HEK293 (cell line): Measurements from ENCODE around the gene ZFP62.

ENCODE experiments used
- CTCF ChIA-PET: fragments of 350-600 bp; formaldehyde crosslinking; extraction: SDS; loops from one replicate; lab custom pipeline; 2021; ENCODE audit warnings: antibody characterized with exemption; lab: Yijun Ruan, JAX
- POLR2A ChIA-PET: fragments of 300-600 bp; formaldehyde crosslinking; extraction: SDS; loops from one replicate; lab custom pipeline; 2020; ENCODE audit warnings: antibody characterized with exemption, inconsistent platforms; lab: Yijun Ruan, JAX
- H3K27ac ChIP-seq: fragments of 200-500 bp; sonication (Bioruptor generic); 2 replicates; pipeline ENCODE4 v1.5.1; 2014; ENCODE audit warnings: low read depth, low read length, control low read depth, inconsistent platforms; ENCODE audit errors: extremely low read depth
- H3K36me3 ChIP-seq, 2 experiments: fragments of 200-500 bp in 1 of 2; sonication (Bioruptor generic) in 1 of 2; 1 replicate in 1 of 2; 2 replicates in 1 of 2; pipeline ENCODE4 v1.5.1; 2014 to 2017; ENCODE audit warnings: inconsistent platforms in 2 of 2, low read length in 2 of 2; ENCODE audit not compliant: control insufficient read depth in 2 of 2, insufficient read depth in 1 of 2
- H3K4me1 ChIP-seq: fragments of 200-500 bp; sonication (Bioruptor generic); 2 replicates; pipeline ENCODE4 v1.5.1; 2014; ENCODE audit warnings: mild to moderate bottlenecking, low read length, inconsistent platforms; ENCODE audit not compliant: control insufficient read depth, insufficient read depth
- H3K4me3 ChIP-seq: 2 replicates; pipeline ENCODE4 v1.5.1; 2011; ENCODE audit warnings: low read depth, mild to moderate bottlenecking, control low read depth, low read length, moderate library complexity
- H3K9me3 ChIP-seq: fragments of 200-500 bp; sonication (Bioruptor generic); 2 replicates; pipeline ENCODE4 v1.5.1; 2014; ENCODE audit warnings: low read depth, low read length, inconsistent platforms; ENCODE audit not compliant: control insufficient read depth, insufficient read depth
- GLIS1 ChIP-seq: fragments of 450-650 bp; formaldehyde crosslinking; IDR thresholded peaks from 2 replicates; pipeline ENCODE4 v1.5.1; 2016; ENCODE audit warnings: missing biosample characterization, missing genetic modification characterization
- INSM2 ChIP-seq: fragments of 450-650 bp; formaldehyde crosslinking; IDR thresholded peaks from 2 replicates; pipeline ENCODE4 v1.5.1; 2016; ENCODE audit warnings: missing biosample characterization, missing genetic modification characterization
- KLF1 ChIP-seq: fragments of 450-650 bp; formaldehyde crosslinking; IDR thresholded peaks from 2 replicates; pipeline ENCODE4 v1.5.1; 2016; ENCODE audit warnings: missing biosample characterization, missing genetic modification characterization
- KLF8 ChIP-seq: fragments of 450-650 bp; formaldehyde crosslinking; IDR thresholded peaks from 2 replicates; pipeline ENCODE4 v1.5.1; 2016; ENCODE audit warnings: missing biosample characterization, missing genetic modification characterization
- KLF9 ChIP-seq: fragments of 450-650 bp; formaldehyde crosslinking; IDR thresholded peaks from 2 replicates; pipeline ENCODE4 v1.5.1; 2016; ENCODE audit warnings: missing biosample characterization, missing genetic modification characterization, low read depth
- ZBTB17 ChIP-seq: fragments of 450-650 bp; formaldehyde crosslinking; IDR thresholded peaks from 2 replicates; pipeline ENCODE4 v1.5.1; 2016; ENCODE audit warnings: missing biosample characterization, missing genetic modification characterization
- ZBTB20 ChIP-seq: fragments of 450-650 bp; formaldehyde crosslinking; IDR thresholded peaks from 2 replicates; pipeline ENCODE4 v1.5.1; 2016; ENCODE audit warnings: missing biosample characterization, missing genetic modification characterization
- ZBTB21 ChIP-seq: fragments of 450-650 bp; formaldehyde crosslinking; IDR thresholded peaks from 2 replicates; pipeline ENCODE4 v1.5.1; 2017; ENCODE audit warnings: missing biosample characterization, missing genetic modification characterization
- ZEB2 ChIP-seq: fragments of 450-650 bp; formaldehyde crosslinking; IDR thresholded peaks from 2 replicates; pipeline ENCODE4 v1.5.1; 2016; ENCODE audit warnings: missing biosample characterization, missing genetic modification characterization
- ZNF138 ChIP-seq: fragments of 450-650 bp; formaldehyde crosslinking; IDR thresholded peaks from 2 replicates; pipeline ENCODE4 v1.5.1; 2016; ENCODE audit warnings: missing biosample characterization, missing genetic modification characterization, borderline replicate concordance
- ZNF140 ChIP-seq: fragments of 450-650 bp; formaldehyde crosslinking; IDR thresholded peaks from 2 replicates; pipeline ENCODE4 v1.5.1; 2016; ENCODE audit warnings: missing biosample characterization, missing genetic modification characterization
- ZNF169 ChIP-seq: fragments of 450-650 bp; formaldehyde crosslinking; IDR thresholded peaks from 2 replicates; pipeline ENCODE4 v1.5.1; 2016; ENCODE audit warnings: missing biosample characterization, missing genetic modification characterization
- ZNF211 ChIP-seq: fragments of 450-650 bp; formaldehyde crosslinking; IDR thresholded peaks from 2 replicates; pipeline ENCODE4 v1.5.1; 2016; ENCODE audit warnings: low read depth, missing biosample characterization, missing genetic modification characterization
- ZNF335 ChIP-seq: fragments of 450-650 bp; formaldehyde crosslinking; conservative IDR thresholded peaks from 2 replicates; pipeline ENCODE4 v1.5.1; 2016; ENCODE audit warnings: missing biosample characterization, missing genetic modification characterization
- ZNF366 ChIP-seq: fragments of 450-650 bp; formaldehyde crosslinking; conservative IDR thresholded peaks from 2 replicates; pipeline ENCODE4 v1.5.1; 2016; ENCODE audit warnings: missing biosample characterization, missing genetic modification characterization
- ZNF416 ChIP-seq: fragments of 450-650 bp; formaldehyde crosslinking; IDR thresholded peaks from 2 replicates; pipeline ENCODE4 v1.5.1; 2016; ENCODE audit warnings: missing biosample characterization, missing genetic modification characterization
- ZNF423 ChIP-seq: fragments of 450-650 bp; formaldehyde crosslinking; IDR thresholded peaks from 2 replicates; pipeline ENCODE4 v1.5.1; 2016; ENCODE audit warnings: missing biosample characterization, missing genetic modification characterization
- ZNF544 ChIP-seq: fragments of 450-650 bp; formaldehyde crosslinking; IDR thresholded peaks from 2 replicates; pipeline ENCODE4 v1.5.0; 2017; ENCODE audit warnings: missing biosample characterization, missing genetic modification characterization
- ZNF548 ChIP-seq: fragments of 450-650 bp; formaldehyde crosslinking; IDR thresholded peaks from 2 replicates; pipeline ENCODE4 v1.5.1; 2016; ENCODE audit warnings: missing biosample characterization, missing genetic modification characterization
- ZNF571 ChIP-seq: fragments of 450-650 bp; formaldehyde crosslinking; IDR thresholded peaks from 2 replicates; pipeline ENCODE4 v1.5.0; 2017; ENCODE audit warnings: missing biosample characterization, missing genetic modification characterization
- ZNF624 ChIP-seq: fragments of 450-650 bp; formaldehyde crosslinking; IDR thresholded peaks from 2 replicates; pipeline ENCODE4 v1.5.1; 2017; ENCODE audit warnings: missing biosample characterization, missing genetic modification characterization
- ZNF629 ChIP-seq: fragments of 450-650 bp; formaldehyde crosslinking; IDR thresholded peaks from 2 replicates; pipeline ENCODE4 v1.5.1; 2017; ENCODE audit warnings: missing biosample characterization, missing genetic modification characterization
- ZNF639 ChIP-seq: fragments of 450-650 bp; formaldehyde crosslinking; IDR thresholded peaks from 2 replicates; pipeline ENCODE4 v1.5.1; 2016; ENCODE audit warnings: missing biosample characterization, missing genetic modification characterization
- ZNF658 ChIP-seq: fragments of 450-650 bp; formaldehyde crosslinking; IDR thresholded peaks from 2 replicates; pipeline ENCODE4; 2016; ENCODE audit warnings: missing biosample characterization, missing genetic modification characterization
- ZNF677 ChIP-seq: fragments of 450-650 bp; IDR thresholded peaks from 2 replicates; pipeline ENCODE4 v1.5.0; 2018; ENCODE audit warnings: missing biosample characterization, mild to moderate bottlenecking, missing genetic modification characterization, moderate library complexity
- ZNF701 ChIP-seq: fragments of 450-650 bp; formaldehyde crosslinking; IDR thresholded peaks from 2 replicates; pipeline ENCODE4 v1.5.1; 2016; ENCODE audit warnings: missing biosample characterization, missing genetic modification characterization
- ZSCAN4 ChIP-seq: fragments of 450-650 bp; formaldehyde crosslinking; IDR thresholded peaks from 2 replicates; pipeline ENCODE4 v1.5.1; 2017; ENCODE audit warnings: missing biosample characterization, missing genetic modification characterization
- TF ChIP-seq, protein P1 (sequence below): fragments of 450-650 bp; formaldehyde crosslinking; IDR thresholded peaks from 2 replicates; pipeline ENCODE4 v1.5.1; 2016; ENCODE audit warnings: missing biosample characterization, missing genetic modification characterization
- TF ChIP-seq, protein P2 (sequence below): fragments of 450-650 bp; formaldehyde crosslinking; IDR thresholded peaks from 2 replicates; pipeline ENCODE4; 2016; ENCODE audit warnings: missing biosample characterization, missing genetic modification characterization

ZFP62 gene

GRCh38 chr5:180810210-180810958 is 50.7 kb downstream of the ZFP62 start (continued):
- peak; percentile 39; the same call in 1 of the 2 replicates for TF ChIP-seq GLIS1 (tag by site-specific recombination)
- no peak for TF ChIP-seq ZNF211 (tag by site-specific recombination)
- TF ChIP-seq, all 188 proteins: peak for 58

- ChIA-PET CTCF (no interaction called here), POLR2A (interaction anchor here (0.7 to 1.5 kb wide), 5 partner anchors 9 to 300 kb away, joined by 3 to 14 read pairs (median 4); partner anchors contain the start of gene ZFP62)
- no peaks in the 10 kb centered on the region for H3K9me3 ChIP-seq
- peaks cover 14% of the 10 kb centered on the region for H3K4me1 ChIP-seq
- peak overlapping the region; percentile 96 for H3K27ac ChIP-seq
- H3K36me3 ChIP-seq: peaks cover 0 to 25% of the 10 kb centered on the region in 2 experiments; a peak in 1 of 3 replicates
- peak overlapping the region; percentile 88 for H3K4me3 ChIP-seq
- TF ChIP-seq ZBTB20 (peak; percentile 96), ZNF701 (no peak), KLF8 (tag by site-specific recombination) (peak; percentile 75), ZNF423 (tag by site-specific recombination) (peak; percentile 84), ZNF366 (tag by site-specific recombination) (peak; percentile 90), ZBTB17 (tag by site-specific recombination) (peak; percentile 65), KLF1 (tag by site-specific recombination) (peak; percentile 96), ZNF138 (tag by site-specific recombination) (no peak), ZSCAN4 (tag by site-specific recombination) (peak; percentile 67), ZEB2 (tag by site-specific recombination) (0 out of 2 replicates have a peak, but pooled peaks have one; percentile 13), ZNF169 (tag by site-specific recombination) (no peak), INSM2 (tag by site-specific recombination) (no peak), ZNF624 (no peak), ZNF677 (tag by site-specific recombination) (no peak), ZNF335 (tag by site-specific recombination) (no peak; the same call in none of the 2 replicates), ZNF140 (tag by site-specific recombination) (no peak), ZNF571 (tag by site-specific recombination) (no peak), GLIS1 (tag by site-specific recombination) (peak; percentile 90), ZNF544 (no peak), ZNF658 (tag by site-specific recombination) (no peak), ZBTB21 (tag by site-specific recombination) (peak; percentile 23; the same call in 1 of the 2 replicates), KLF9 (tag by site-specific recombination) (peak; percentile 81), ZNF629 (no peak), ZNF548 (tag by site-specific recombination) (no peak), ZNF416 (no peak), ZNF639 (tag by site-specific recombination) (no peak)
- TF ChIP-seq, protein P1, sequence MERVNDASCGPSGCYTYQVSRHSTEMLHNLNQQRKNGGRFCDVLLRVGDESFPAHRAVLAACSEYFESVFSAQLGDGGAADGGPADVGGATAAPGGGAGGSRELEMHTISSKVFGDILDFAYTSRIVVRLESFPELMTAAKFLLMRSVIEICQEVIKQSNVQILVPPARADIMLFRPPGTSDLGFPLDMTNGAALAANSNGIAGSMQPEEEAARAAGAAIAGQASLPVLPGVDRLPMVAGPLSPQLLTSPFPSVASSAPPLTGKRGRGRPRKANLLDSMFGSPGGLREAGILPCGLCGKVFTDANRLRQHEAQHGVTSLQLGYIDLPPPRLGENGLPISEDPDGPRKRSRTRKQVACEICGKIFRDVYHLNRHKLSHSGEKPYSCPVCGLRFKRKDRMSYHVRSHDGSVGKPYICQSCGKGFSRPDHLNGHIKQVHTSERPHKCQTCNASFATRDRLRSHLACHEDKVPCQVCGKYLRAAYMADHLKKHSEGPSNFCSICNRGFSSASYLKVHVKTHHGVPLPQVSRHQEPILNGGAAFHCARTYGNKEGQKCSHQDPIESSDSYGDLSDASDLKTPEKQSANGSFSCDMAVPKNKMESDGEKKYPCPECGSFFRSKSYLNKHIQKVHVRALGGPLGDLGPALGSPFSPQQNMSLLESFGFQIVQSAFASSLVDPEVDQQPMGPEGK (tag by site-specific recombination): peak; percentile 87; the same call in 1 of the 2 replicates
- TF ChIP-seq, protein P2, sequence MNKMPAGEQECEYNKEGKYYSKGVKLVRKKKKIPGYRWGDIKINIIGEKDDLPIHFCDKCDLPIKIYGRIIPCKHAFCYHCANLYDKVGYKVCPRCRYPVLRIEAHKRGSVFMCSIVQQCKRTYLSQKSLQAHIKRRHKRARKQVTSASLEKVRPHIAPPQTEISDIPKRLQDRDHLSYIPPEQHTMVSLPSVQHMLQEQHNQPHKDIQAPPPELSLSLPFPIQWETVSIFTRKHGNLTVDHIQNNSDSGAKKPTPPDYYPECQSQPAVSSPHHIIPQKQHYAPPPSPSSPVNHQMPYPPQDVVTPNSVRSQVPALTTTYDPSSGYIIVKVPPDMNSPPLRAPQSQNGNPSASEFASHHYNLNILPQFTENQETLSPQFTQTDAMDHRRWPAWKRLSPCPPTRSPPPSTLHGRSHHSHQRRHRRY: no peak
Observed at GRCh38 chr5:180809403-180810209, 51.5 kb downstream of the ZFP62 start.
